ENCODE measurements around the gene ATP2A2. TPM values are rescaled to one million over a fixed set of nuclear protein-coding genes. Genes with fewer than 3 reads are reported as not detected.

The ATP2A2 gene
- total and polyA plus RNA-seq, 2 of the 4 experiments (the other 2 are of a cell fraction) = 166 to 225 TPM

DNA sequence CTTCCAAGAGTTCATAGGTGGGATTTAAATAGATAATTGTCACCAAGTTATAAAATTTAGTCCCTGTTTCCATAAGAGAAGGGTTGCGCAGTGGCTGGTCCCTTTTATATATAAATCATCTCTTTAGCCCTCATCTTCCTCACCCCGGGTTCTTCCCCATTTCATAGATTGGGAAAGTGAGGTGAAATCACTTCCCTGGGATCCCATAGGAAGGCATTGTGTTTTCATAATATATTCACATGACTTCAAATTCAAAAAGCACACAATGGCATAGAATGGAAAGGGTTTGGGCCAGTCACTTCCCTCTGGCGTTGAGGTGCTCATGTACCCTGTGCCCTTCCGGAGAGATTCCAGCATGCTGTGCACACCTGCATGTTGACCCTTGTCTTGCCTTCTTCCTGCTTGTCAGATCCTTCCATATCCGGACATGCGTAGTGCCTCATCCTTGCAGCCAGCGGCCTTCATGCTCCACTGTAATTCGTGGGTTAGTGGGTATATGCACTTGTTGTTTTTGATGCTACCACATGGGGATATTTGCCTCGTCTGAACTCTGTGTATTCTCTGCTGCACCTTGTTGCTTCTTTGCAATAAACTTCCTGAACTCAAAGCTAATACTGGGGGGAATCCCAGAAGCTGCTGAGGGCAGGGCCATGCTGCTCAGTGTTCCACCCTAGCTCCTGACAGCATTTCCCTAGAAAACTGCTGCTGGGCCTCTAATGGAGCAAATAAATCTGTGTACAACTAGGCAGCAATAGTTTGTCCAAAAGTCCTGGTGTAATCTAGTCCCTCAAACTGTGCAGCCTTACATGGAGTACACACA is 62.9 kb downstream of the ATP2A2 start:
- H2BK15ac ChIP-seq (ENCODE audit: low read depth, low read length) = no peak overlapping the region
- POLR2A ChIA-PET (ENCODE audit: unreplicated experiment) = no interaction called here

More for the DNA sequence above, 62.9 kb downstream of the ATP2A2 start:
- intact Hi-C loops (cut with micrococcal nuclease) (no loop called here), in situ Hi-C loops (cut with MboI; ENCODE audit: low sequenced_read_pairs) (no loop called here), dilution Hi-C loops (cut with HindIII; ENCODE audit: low sequenced_read_pairs, unreplicated experiment) (no loop called here)
- no peak for ATAC-seq (ENCODE audit: low read depth)
- no peak for DNase-seq
- Histone ChIP-seq H3K56ac (ENCODE audit: extremely low read depth, insufficient read depth, low read length) (no peak overlapping the region), H3K27ac (ENCODE audit: insufficient read depth, low read length) (no peak overlapping the region), H2AFZ (replicated peaks; ENCODE audit: low read length, poor library complexity) (no peak overlapping the region), H3K4me3 (ENCODE audit: insufficient read depth, low read depth, low read length) (no peak overlapping the region), H3K27me3 (ENCODE audit: control insufficient read depth, insufficient read depth, low read length) (no peaks in the 10 kb centered on the region), H3K36me3 (ENCODE audit: control insufficient read depth, insufficient read depth, low read length) (peaks cover 77% of the 10 kb centered on the region), H3K23ac (ENCODE audit: low read depth, low read length) (no peak overlapping the region), H2BK120ac (ENCODE audit: low read depth, low read length) (no peak overlapping the region), H2BK20ac (ENCODE audit: low read depth, low read length) (no peak overlapping the region), H2AK9ac (replicated peaks; ENCODE audit: low read depth, low read length, poor library complexity) (no peak overlapping the region), H3K79me1 (ENCODE audit: low read depth in 1 of 2, low read length in 2 of 2) (peaks cover 39 to 64% of the 10 kb centered on the region in 2 experiments), H3K4ac (ENCODE audit: low read depth, low read length) (no peak overlapping the region), H3K4me1 (ENCODE audit: control insufficient read depth, insufficient read depth, low read length) (no peaks in the 10 kb centered on the region), H4K91ac (ENCODE audit: insufficient read depth, low read depth, low read length) (no peak overlapping the region), H3K9ac (ENCODE audit: low read depth, low read length) (no peak overlapping the region), H3K9me1 (ENCODE audit: insufficient read depth, low read length) (peaks cover 5% of the 10 kb centered on the region; the same call in 1 of the 2 replicates), H4K8ac (ENCODE audit: low read depth in 2 of 2, low read length in 2 of 2) (no peak overlapping the region), H4K20me1 (ENCODE audit: insufficient read depth, low read length) (peaks cover 33% of the 10 kb centered on the region), H3K18ac (ENCODE audit: low read depth, low read length) (no peak overlapping the region), H3K4me2 (ENCODE audit: low read depth, low read length) (no peak overlapping the region), H2BK5ac (ENCODE audit: low read depth, low read length, poor library complexity, severe bottlenecking) (no peak overlapping the region), H2AK5ac (ENCODE audit: low read depth, low read length) (no peak overlapping the region), H4K5ac (ENCODE audit: low read depth, low read length) (no peak overlapping the region), H3K9me3 (ENCODE audit: control insufficient read depth, insufficient read depth, low read length) (no peaks in the 10 kb centered on the region), H3K14ac (replicated peaks; ENCODE audit: low read depth, low read length) (no peak overlapping the region)
- no TSS peak for BruUV-seq (replicated peaks)
- TF ChIP-seq RCOR1 (IDR thresholded peaks at IDR 0.05; ENCODE audit: insufficient replicate concordance, low read length) = no peak
- no peak for TF ChIP-seq FOS (IDR thresholded peaks at IDR 0.05; ENCODE audit: low read depth, low read length)
- TF ChIP-seq, protein P1, sequence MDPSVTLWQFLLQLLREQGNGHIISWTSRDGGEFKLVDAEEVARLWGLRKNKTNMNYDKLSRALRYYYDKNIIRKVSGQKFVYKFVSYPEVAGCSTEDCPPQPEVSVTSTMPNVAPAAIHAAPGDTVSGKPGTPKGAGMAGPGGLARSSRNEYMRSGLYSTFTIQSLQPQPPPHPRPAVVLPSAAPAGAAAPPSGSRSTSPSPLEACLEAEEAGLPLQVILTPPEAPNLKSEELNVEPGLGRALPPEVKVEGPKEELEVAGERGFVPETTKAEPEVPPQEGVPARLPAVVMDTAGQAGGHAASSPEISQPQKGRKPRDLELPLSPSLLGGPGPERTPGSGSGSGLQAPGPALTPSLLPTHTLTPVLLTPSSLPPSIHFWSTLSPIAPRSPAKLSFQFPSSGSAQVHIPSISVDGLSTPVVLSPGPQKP (IDR thresholded peaks at IDR 0.05; ENCODE audit: borderline replicate concordance, low read depth, low read length) = no peak
- TF ChIP-seq NFE2L2 (IDR thresholded peaks at IDR 0.05; ENCODE audit: low read depth, low read length) = no peak
- TF ChIP-seq, protein P2, sequence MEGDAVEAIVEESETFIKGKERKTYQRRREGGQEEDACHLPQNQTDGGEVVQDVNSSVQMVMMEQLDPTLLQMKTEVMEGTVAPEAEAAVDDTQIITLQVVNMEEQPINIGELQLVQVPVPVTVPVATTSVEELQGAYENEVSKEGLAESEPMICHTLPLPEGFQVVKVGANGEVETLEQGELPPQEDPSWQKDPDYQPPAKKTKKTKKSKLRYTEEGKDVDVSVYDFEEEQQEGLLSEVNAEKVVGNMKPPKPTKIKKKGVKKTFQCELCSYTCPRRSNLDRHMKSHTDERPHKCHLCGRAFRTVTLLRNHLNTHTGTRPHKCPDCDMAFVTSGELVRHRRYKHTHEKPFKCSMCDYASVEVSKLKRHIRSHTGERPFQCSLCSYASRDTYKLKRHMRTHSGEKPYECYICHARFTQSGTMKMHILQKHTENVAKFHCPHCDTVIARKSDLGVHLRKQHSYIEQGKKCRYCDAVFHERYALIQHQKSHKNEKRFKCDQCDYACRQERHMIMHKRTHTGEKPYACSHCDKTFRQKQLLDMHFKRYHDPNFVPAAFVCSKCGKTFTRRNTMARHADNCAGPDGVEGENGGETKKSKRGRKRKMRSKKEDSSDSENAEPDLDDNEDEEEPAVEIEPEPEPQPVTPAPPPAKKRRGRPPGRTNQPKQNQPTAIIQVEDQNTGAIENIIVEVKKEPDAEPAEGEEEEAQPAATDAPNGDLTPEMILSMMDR (conservative IDR thresholded peaks at IDR 0.05; ENCODE audit: low read depth, low read length) = no peak
- TF ChIP-seq, protein P3, sequence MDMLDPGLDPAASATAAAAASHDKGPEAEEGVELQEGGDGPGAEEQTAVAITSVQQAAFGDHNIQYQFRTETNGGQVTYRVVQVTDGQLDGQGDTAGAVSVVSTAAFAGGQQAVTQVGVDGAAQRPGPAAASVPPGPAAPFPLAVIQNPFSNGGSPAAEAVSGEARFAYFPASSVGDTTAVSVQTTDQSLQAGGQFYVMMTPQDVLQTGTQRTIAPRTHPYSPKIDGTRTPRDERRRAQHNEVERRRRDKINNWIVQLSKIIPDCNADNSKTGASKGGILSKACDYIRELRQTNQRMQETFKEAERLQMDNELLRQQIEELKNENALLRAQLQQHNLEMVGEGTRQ (IDR thresholded peaks at IDR 0.05; ENCODE audit: low read depth, low read length) = no peak
- no peak for TF ChIP-seq POLR2A (IDR thresholded peaks at IDR 0.05; ENCODE audit: low read depth, low read length)
- no peak for TF ChIP-seq CEBPB (IDR thresholded peaks at IDR 0.05; ENCODE audit: low read depth, low read length)
- TF ChIP-seq RAD21 (IDR thresholded peaks at IDR 0.05; ENCODE audit: low read length) = no peak
- no peak for TF ChIP-seq BHLHE40 (IDR thresholded peaks at IDR 0.05; ENCODE audit: low read depth, low read length)
- TF ChIP-seq MXI1 (IDR thresholded peaks at IDR 0.05; ENCODE audit: borderline replicate concordance, low read depth, low read length) = no peak
- TF ChIP-seq SMC3 (IDR thresholded peaks at IDR 0.05; ENCODE audit: low read depth, low read length) = no peak
- TF ChIP-seq RFX5 (IDR thresholded peaks at IDR 0.05; ENCODE audit: low read depth, low read length) = no peak
- TF ChIP-seq MAZ (IDR thresholded peaks at IDR 0.05; ENCODE audit: borderline replicate concordance, low read depth, low read length) = no peak
- no peak for TF ChIP-seq MAFK (IDR thresholded peaks at IDR 0.05; ENCODE audit: low read depth, low read length)
- CTCF ChIA-PET = no interaction called here
- no CpG with 5 or more reads among the region's 9 CpGs for WGBS, 2 experiments (ENCODE audit: extremely low coverage in 2 of 2, insufficient read length in 1 of 2)
